GM06990 (cell line): ENCODE data around the gene AFG1L.

ENCODE experiments used
- DNase-seq: peaks from one replicate; pipeline ENCODE4 v3.0.0-alpha.2; 2011; ENCODE audit not compliant: insufficient read length; ENCODE audit errors: extremely low read depth
- H3K27me3 ChIP-seq: replicated peaks from 2 replicates; pipeline ENCODE4 v1.6.0; 2011; ENCODE audit warnings: low read length; ENCODE audit not compliant: control insufficient read depth, insufficient read depth
- H3K36me3 ChIP-seq: 2 replicates; pipeline ENCODE4 v1.5.1; 2011; ENCODE audit warnings: low read length; ENCODE audit not compliant: control insufficient read depth, insufficient read depth
- H3K4me3 ChIP-seq: replicated peaks from 2 replicates; pipeline ENCODE4 v1.5.1; 2011; ENCODE audit warnings: low read depth, mild to moderate bottlenecking, control low read depth, low read length
- TF ChIP-seq, protein P1 (sequence below): IDR thresholded peaks from 2 replicates; pipeline ENCODE4 v1.5.1; 2011; ENCODE audit warnings: low read length, control low read depth, mild to moderate bottlenecking, inconsistent platforms; ENCODE audit not compliant: insufficient read depth, poor library complexity, severe bottlenecking

AFG1L gene

DNA sequence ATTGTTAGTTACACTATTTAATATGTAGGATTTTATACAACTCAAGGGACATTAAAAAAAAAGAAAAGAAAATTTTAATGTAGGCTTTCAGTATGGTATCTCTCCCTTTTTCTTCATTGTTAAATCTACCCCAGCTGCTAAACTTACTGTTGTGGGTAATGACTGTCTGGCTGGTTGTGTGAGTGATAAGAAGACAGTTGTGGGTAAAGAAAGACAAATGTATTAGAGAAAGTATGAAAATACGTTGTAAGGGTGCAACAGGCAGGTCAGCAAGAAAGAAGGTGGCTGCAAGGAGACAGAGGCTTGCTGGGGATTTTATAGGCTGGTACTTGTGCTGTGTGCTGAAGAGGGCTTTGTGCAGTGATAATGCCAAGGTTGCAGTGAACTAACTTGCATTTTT lies 174.5 kb downstream of the AFG1L start:
- no peak overlapping the region for H3K4me3 ChIP-seq
- no peaks in the 10 kb centered on the region for H3K27me3 ChIP-seq
- DNase-seq, result no peak
- TF ChIP-seq, protein P1, sequence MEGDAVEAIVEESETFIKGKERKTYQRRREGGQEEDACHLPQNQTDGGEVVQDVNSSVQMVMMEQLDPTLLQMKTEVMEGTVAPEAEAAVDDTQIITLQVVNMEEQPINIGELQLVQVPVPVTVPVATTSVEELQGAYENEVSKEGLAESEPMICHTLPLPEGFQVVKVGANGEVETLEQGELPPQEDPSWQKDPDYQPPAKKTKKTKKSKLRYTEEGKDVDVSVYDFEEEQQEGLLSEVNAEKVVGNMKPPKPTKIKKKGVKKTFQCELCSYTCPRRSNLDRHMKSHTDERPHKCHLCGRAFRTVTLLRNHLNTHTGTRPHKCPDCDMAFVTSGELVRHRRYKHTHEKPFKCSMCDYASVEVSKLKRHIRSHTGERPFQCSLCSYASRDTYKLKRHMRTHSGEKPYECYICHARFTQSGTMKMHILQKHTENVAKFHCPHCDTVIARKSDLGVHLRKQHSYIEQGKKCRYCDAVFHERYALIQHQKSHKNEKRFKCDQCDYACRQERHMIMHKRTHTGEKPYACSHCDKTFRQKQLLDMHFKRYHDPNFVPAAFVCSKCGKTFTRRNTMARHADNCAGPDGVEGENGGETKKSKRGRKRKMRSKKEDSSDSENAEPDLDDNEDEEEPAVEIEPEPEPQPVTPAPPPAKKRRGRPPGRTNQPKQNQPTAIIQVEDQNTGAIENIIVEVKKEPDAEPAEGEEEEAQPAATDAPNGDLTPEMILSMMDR, result no peak
- no peaks in the 10 kb centered on the region for H3K36me3 ChIP-seq

DNA sequence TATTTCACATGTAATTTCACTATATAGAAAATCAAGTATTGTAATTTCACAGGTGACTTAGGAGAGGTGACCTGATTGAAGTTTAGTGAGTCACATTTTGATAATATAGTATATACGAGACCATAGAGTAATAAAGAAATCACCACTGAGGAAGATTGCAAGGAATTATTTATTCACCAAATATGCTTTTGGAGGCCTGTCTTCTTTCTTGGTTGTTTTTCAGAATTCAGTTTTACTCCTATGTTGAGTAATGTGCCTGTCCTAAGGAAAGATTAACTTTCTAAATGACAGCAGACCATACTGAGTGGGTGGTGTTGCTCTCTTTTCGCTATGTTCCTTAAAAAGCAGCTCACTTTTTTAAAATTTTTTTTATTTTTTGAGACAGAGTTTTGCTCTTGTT lies 178.3 kb downstream of the AFG1L start:
- DNase-seq, result no peak
- Histone ChIP-seq H3K4me3 (no peak overlapping the region), H3K36me3 (no peaks in the 10 kb centered on the region), H3K27me3 (no peaks in the 10 kb centered on the region)
- TF ChIP-seq, protein P1, result no peak

DNA sequence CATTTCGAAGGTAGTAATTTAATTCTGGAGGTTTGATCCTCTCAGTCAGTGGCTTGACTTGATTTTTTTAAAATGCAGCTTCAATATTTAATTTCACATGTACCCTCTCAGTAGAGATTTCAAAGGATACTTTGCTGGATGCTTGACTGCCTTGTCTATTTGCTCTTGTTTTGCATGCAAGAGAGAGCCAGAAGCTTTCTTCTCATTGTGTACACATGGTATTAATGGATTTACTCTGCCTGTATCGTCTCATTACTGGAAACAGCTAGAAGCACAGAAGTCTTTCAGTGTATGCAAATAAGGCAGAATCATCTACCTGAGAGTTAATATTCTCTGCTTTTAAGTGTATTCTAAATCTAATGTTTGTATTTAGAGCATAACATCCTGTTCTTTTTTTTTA lies 181.5 kb downstream of the AFG1L start:
- H3K36me3 ChIP-seq, result no peaks in the 10 kb centered on the region
- no peaks in the 10 kb centered on the region for H3K27me3 ChIP-seq
- no peak for DNase-seq
- TF ChIP-seq, protein P1, result no peak
- H3K4me3 ChIP-seq, result no peak overlapping the region

DNA sequence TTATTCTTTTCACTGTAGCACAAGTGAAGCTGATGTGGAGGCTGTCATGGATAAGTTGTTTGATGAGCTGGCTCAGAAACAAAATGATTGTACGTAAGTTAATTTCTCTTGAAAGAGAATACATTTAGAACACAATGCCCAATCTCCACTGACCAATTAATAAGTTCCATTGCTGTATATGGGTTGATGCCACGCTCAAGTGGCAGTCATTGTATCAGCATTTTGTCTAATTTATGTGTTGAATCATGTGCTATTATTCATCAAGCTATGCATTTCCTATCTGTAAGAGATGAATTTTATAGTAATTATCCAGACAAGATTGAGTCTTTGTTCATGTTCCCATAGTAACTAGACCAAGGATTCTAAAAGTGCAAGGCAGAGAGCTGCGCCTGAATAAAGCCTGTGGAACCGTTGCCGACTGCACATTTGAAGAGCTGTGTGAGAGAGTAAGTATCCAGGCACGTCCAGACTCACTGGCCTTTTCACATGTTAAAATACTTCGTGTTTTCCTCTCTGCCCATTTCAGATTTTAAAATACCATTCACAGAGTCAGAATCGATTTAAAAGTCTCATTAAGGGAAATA lies 182.1 kb downstream of the AFG1L start:
- DNase-seq, result no peak
- H3K36me3 ChIP-seq, result no peaks in the 10 kb centered on the region
- no peak overlapping the region for H3K4me3 ChIP-seq
- no peaks in the 10 kb centered on the region for H3K27me3 ChIP-seq
- TF ChIP-seq, protein P1, result no peak

DNA sequence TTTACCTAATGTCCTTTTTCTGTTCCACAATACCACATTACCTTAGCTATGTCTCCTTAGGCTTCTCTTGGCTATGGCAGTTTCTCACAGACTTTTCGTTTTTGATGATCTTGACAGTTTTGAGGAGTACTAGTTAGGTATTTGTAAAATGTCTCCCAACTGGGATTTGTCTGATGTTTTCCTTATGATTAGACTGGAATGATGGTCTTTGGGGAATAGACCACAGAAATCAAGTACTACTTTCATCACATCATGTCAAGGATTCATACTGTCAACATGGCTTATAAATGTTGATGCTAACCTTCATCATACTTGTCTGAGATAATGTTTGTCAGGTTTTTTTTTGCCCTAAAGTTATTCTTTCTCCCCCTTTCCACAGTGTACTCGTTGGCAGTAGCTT lies 187.7 kb downstream of the AFG1L start:
- Histone ChIP-seq H3K36me3 (no peaks in the 10 kb centered on the region), H3K27me3 (no peaks in the 10 kb centered on the region), H3K4me3 (no peak overlapping the region)
- no peak for DNase-seq
- TF ChIP-seq, protein P1, result no peak

DNA sequence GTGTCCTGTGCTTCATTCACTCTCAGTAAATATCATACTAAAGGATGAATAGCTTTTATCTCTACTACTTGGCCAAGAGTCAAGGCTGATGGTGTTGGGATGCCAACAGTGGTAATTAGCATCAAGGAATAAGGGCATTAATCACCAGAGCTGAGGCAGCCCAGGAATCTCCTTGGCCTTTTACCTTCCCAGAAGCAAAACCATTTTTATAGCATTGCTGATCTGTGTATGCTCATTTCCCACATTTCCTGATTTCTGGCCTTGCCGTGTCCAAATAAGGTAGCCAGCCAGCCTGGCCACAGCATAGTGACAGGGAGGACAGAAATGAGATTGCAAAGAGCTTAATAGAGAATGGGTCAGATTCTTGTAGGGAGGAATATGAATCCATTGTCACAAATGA lies 189.2 kb downstream of the AFG1L start:
- no peaks in the 10 kb centered on the region for H3K27me3 ChIP-seq
- H3K4me3 ChIP-seq, result no peak overlapping the region
- no peaks in the 10 kb centered on the region for H3K36me3 ChIP-seq
- DNase-seq, result no peak
- TF ChIP-seq, protein P1, result no peak
